GM23338 (cell line): Measurements from ENCODE around the gene GRAMD1C. TPM values are rescaled to one million over a fixed set of nuclear protein-coding genes. Genes with fewer than 3 reads are reported as not detected.
A peak's percentile ranks its signal among the peaks of the same experiment; 100 is the strongest.

Experiments
- ATAC-seq: fragments of 200-7000 bp; cut with Tn5 transposase; 3 replicates; pipeline ENCODE4 v1.9.1; 2020
- DNase-seq: peaks from one replicate; pipeline ENCODE4 v3.0.0-alpha.2; 2015; ENCODE audit warnings: low spot score
- H2AFZ ChIP-seq: fragments of 200-600 bp; sonication (generic); 2 replicates; pipeline ENCODE4 v1.8.0; 2016; ENCODE audit warnings: antibody characterized with exemption, mild to moderate bottlenecking, moderate library complexity
- H3F3A ChIP-seq: fragments of 200-600 bp; sonication (generic); replicated peaks from 2 replicates; pipeline ENCODE4 v1.8.0; 2017; ENCODE audit warnings: antibody characterized with exemption, mixed run types, low read depth
- H3K27ac ChIP-seq: fragments of 200-600 bp; sonication (generic); 2 replicates; pipeline ENCODE4 v1.6.1; 2016; ENCODE audit warnings: low read depth
- H3K27me3 ChIP-seq: fragments of 200-600 bp; sonication (generic); 2 replicates; pipeline ENCODE4 v1.8.0; 2016; ENCODE audit warnings: mild to moderate bottlenecking, mixed run types, moderate library complexity; ENCODE audit not compliant: insufficient read depth
- H3K36me3 ChIP-seq: fragments of 200-600 bp; sonication (generic); 2 replicates; pipeline ENCODE4 v1.8.0; 2016; ENCODE audit warnings: mild to moderate bottlenecking; ENCODE audit not compliant: insufficient read depth
- H3K4me1 ChIP-seq: fragments of 200-600 bp; sonication (generic); 2 replicates; pipeline ENCODE4 v1.8.0; 2016; ENCODE audit warnings: mild to moderate bottlenecking, moderate library complexity; ENCODE audit not compliant: insufficient read depth
- H3K4me2 ChIP-seq: fragments of 200-600 bp; sonication (generic); 2 replicates; pipeline ENCODE4 v1.7.1; 2017; ENCODE audit warnings: mixed run types
- H3K4me3 ChIP-seq: fragments of 200-600 bp; sonication (generic); 2 replicates; pipeline ENCODE4 v1.6.1; 2016; ENCODE audit warnings: mixed run types
- H3K79me2 ChIP-seq: fragments of 200-600 bp; sonication (generic); replicated peaks from 2 replicates; pipeline ENCODE4 v1.8.0; 2017; ENCODE audit warnings: mild to moderate bottlenecking; ENCODE audit not compliant: insufficient read depth
- H3K9me2 ChIP-seq: fragments of 200-600 bp; sonication (generic); 2 replicates; pipeline ENCODE4 v1.8.0; 2017; ENCODE audit not compliant: insufficient read depth
- H4K20me1 ChIP-seq: fragments of 200-600 bp; sonication (generic); replicated peaks from 2 replicates; pipeline ENCODE4 v1.8.0; 2017; ENCODE audit warnings: mild to moderate bottlenecking; ENCODE audit not compliant: insufficient read depth
- H3K27ac Mint-ChIP-seq: 2 replicates; pipeline ENCODE4 v1.8.0; 2020; ENCODE audit warnings: inconsistent platforms, mild to moderate bottlenecking, moderate library complexity, mixed read lengths
- H3K27me3 Mint-ChIP-seq: 3 replicates; pipeline ENCODE4 v1.8.0; 2022; ENCODE audit warnings: low read depth, mild to moderate bottlenecking, moderate library complexity, mixed read lengths, inconsistent platforms; ENCODE audit not compliant: insufficient read depth, poor library complexity
- H3K36me3 Mint-ChIP-seq: 3 replicates; pipeline ENCODE4 v1.8.0; 2021; ENCODE audit warnings: low read depth, mild to moderate bottlenecking, inconsistent platforms, moderate library complexity, mixed read lengths
- H3K4me1 Mint-ChIP-seq: 3 replicates; pipeline ENCODE4 v1.8.0; 2020; ENCODE audit warnings: mild to moderate bottlenecking, inconsistent platforms, mixed read lengths
- H3K4me3 Mint-ChIP-seq: 3 replicates; pipeline ENCODE4 v1.8.0; 2021; ENCODE audit warnings: moderate library complexity, mild to moderate bottlenecking, inconsistent platforms, mixed read lengths
- H3K9me3 Mint-ChIP-seq: 3 replicates; pipeline ENCODE4 v1.8.0; 2020; ENCODE audit warnings: moderate library complexity, mild to moderate bottlenecking, inconsistent platforms, mixed read lengths
- CREB1 ChIP-seq: fragments of 250-450 bp; sonication (Bioruptor Pico); IDR thresholded peaks from 2 replicates; pipeline ENCODE4 v1.5.0; 2020; ENCODE audit warnings: low read depth, mild to moderate bottlenecking, moderate library complexity
- CTCF ChIP-seq, 2 experiments: fragments of 200-600 bp in 1 of 2; sonication (generic) in 1 of 2; conservative IDR thresholded peaks; 2 replicates each; pipeline versions ENCODE4 v1.5.1 to v1.6.1; 2016 to 2017; ENCODE audit warnings: antibody characterized with exemption in 2 of 2, low read depth in 2 of 2, mild to moderate bottlenecking in 2 of 2, moderate library complexity in 1 of 2
- ETS1 ChIP-seq: IDR thresholded peaks from 2 replicates; pipeline ENCODE4 v1.6.1; 2016; ENCODE audit warnings: antibody characterized with exemption
- EZH2 ChIP-seq: fragments of 200-600 bp; sonication (generic); IDR thresholded peaks from one replicate; pipeline ENCODE4 v1.8.0; 2017; ENCODE audit warnings: antibody characterized with exemption, mild to moderate bottlenecking, low read depth; ENCODE audit not compliant: unreplicated experiment
- EZH2phosphoT487 ChIP-seq: fragments of 200-600 bp; sonication (generic); IDR thresholded peaks from one replicate; pipeline ENCODE4 v1.8.1; 2018; ENCODE audit warnings: antibody characterized with exemption; ENCODE audit not compliant: unreplicated experiment
- JUNB ChIP-seq: IDR thresholded peaks from one replicate; pipeline ENCODE4 v1.6.1; 2016; ENCODE audit warnings: antibody characterized with exemption; ENCODE audit not compliant: unreplicated experiment
- NANOG ChIP-seq: IDR thresholded peaks from 2 replicates; pipeline ENCODE4 v1.6.1; 2016; ENCODE audit warnings: antibody characterized with exemption, borderline replicate concordance
- POLR2AphosphoS5 ChIP-seq: IDR thresholded peaks from 2 replicates; pipeline ENCODE4 v1.6.1; 2016; ENCODE audit warnings: antibody characterized with exemption, low read depth
- REST ChIP-seq: IDR thresholded peaks from one replicate; pipeline ENCODE4 v1.6.1; 2018; ENCODE audit warnings: antibody characterized with exemption; ENCODE audit not compliant: unreplicated experiment
- STAT1 ChIP-seq: IDR thresholded peaks from one replicate; pipeline ENCODE4 v1.6.1; 2016; ENCODE audit warnings: antibody characterized with exemption; ENCODE audit not compliant: unreplicated experiment
- ZNF114 ChIP-seq: fragments of 250-450 bp; sonication (Bioruptor Pico); IDR thresholded peaks from 2 replicates; pipeline ENCODE4 v1.5.0; 2020; ENCODE audit warnings: mild to moderate bottlenecking, moderate library complexity
- ZNF331 ChIP-seq: fragments of 250-450 bp; sonication (Bioruptor Pico); IDR thresholded peaks from 2 replicates; pipeline ENCODE4 v1.5.0; 2020; ENCODE audit warnings: low read depth, mild to moderate bottlenecking, moderate library complexity
- polyA plus RNA-seq: library from polyadenylated mRNA; unstranded; fragments of >200 nt; fragmentation: Nextera tagmentation; extraction: Ambion mirVana; gene quantifications from 2 replicates; pipeline ENCODE4 v1.2.1, GENCODE V29; 2016
- total RNA-seq: library from RNA; depleted of rRNA; stranded (reverse); fragments of >200 nt; shearing (Covaris generic); gene quantifications from 2 replicates; pipeline ENCODE4 v1.2.3, GENCODE V29; 2014

The GRAMD1C gene
- total and polyA plus RNA-seq, 2 experiments from 2014 or later = 3.3 to 3.6 TPM

GRCh38 chr3:113946831-113947230, 108.2 kb downstream of the GRAMD1C start (continued):
- no peak for TF ChIP-seq CTCF (conservative IDR thresholded peaks at IDR 0.05; ENCODE audit: low read depth in 2 of 2)

GRCh38 chr3:113947372-113948014, 108.9 kb downstream of the GRAMD1C start, which contains the start of gene ZDHHC23:
TSS of gene ZDHHC23 (plus strand) at chr3:113948013. CDS start at chr3:113948803, 790 bp downstream.
- DNase-seq = peak; percentile 76
- Mint-ChIP-seq H3K4me1 (peaks cover 20% of the 10 kb centered on the region), H3K9me3 (no peaks in the 10 kb centered on the region), H3K4me3 (peak within 1 kb of the TSS; percentile 83), H3K36me3 (peaks cover 4% of the 10 kb centered on the region; the same call in 1 of the 3 replicates), H3K27ac (peak within 1 kb of the TSS; percentile 87; the same call in 1 of the 2 replicates), H3K27me3 (peaks cover 9% of the 10 kb centered on the region)
- H3K4me1 ChIP-seq = peaks cover 14% of the 10 kb centered on the region
- peaks cover 8% of the 10 kb centered on the region; the same call in 1 of the 2 replicates for H3K27me3 ChIP-seq
- H3K27ac ChIP-seq = peak within 1 kb of the TSS; percentile 17; the same call in 1 of the 2 replicates
- peak within 1 kb of the TSS; percentile 58 for H3K4me3 ChIP-seq
- H4K20me1 ChIP-seq = no peaks in the 10 kb centered on the region
- H3K9me2 ChIP-seq = no peaks in the 10 kb centered on the region
- peaks cover 6% of the 10 kb centered on the region for H3F3A ChIP-seq
- peak within 1 kb of the TSS; percentile 92 for H2AFZ ChIP-seq
- H3K36me3 ChIP-seq = no peaks in the 10 kb centered on the region
- peak within 1 kb of the TSS; percentile 80 for H3K4me2 ChIP-seq
- H3K79me2 ChIP-seq = 0 out of 2 replicates have a peak, but pooled peaks cover 5% of the 10 kb centered on the region
- ATAC-seq = peak; percentile 58
- TF ChIP-seq JUNB (no peak), REST (no peak), STAT1 (no peak), NANOG (no peak), EZH2 (no peak), CTCF (conservative IDR thresholded peaks at IDR 0.05; ENCODE audit: low read depth in 2 of 2) (no peak), ZNF114 (CRISPR knock-in tag) (no peak), POLR2AphosphoS5 (no peak), ZNF331 (no peak), CREB1 (no peak), ETS1 (no peak), EZH2phosphoT487 (no peak)
